Chondrocyte (in vitro differentiated cells): ENCODE results near the gene HBEGF. TPM values are rescaled to one million over a fixed set of nuclear protein-coding genes. Genes with fewer than 3 reads are reported as not detected.

Source experiments
- DNase-seq: peaks from one replicate; pipeline ENCODE4 v3.0.0; 2021; ENCODE audit warnings: mixed read lengths, low spot score
- H3K27ac Mint-ChIP-seq: one replicate; pipeline ENCODE4 v1.8.0; 2021; ENCODE audit warnings: mild to moderate bottlenecking, moderate library complexity, mixed read lengths; ENCODE audit not compliant: unreplicated experiment
- H3K27me3 Mint-ChIP-seq: 2 replicates; pipeline ENCODE4 v1.8.0; 2021; ENCODE audit warnings: low read depth, mixed read lengths
- H3K36me3 Mint-ChIP-seq: 2 replicates; pipeline ENCODE4 v1.8.0; 2021; ENCODE audit warnings: low read depth, mixed read lengths
- H3K4me1 Mint-ChIP-seq: 2 replicates; pipeline ENCODE4 v1.8.0; 2021; ENCODE audit warnings: low read depth, mild to moderate bottlenecking, mixed read lengths
- H3K4me3 Mint-ChIP-seq: one replicate; pipeline ENCODE4 v1.8.0; 2021; ENCODE audit warnings: mild to moderate bottlenecking, moderate library complexity, mixed read lengths; ENCODE audit not compliant: unreplicated experiment
- H3K9me3 Mint-ChIP-seq: 2 replicates; pipeline ENCODE4 v1.8.0; 2021; ENCODE audit warnings: low read depth, mixed read lengths
- CTCF ChIP-seq: fragments of 200-600 bp; sonication (generic); IDR thresholded peaks from 2 replicates; pipeline ENCODE4 v1.5.0; 2021; ENCODE audit warnings: antibody characterized with exemption, mild to moderate bottlenecking, moderate library complexity
- total RNA-seq: library from RNA; stranded (reverse); gene quantifications from 3 replicates; pipeline ENCODE4 v1.2.1, GENCODE V29; 2021

HBEGF gene
- total RNA-seq, 1 donor from 2014 or later: 8.0 TPM

DNA sequence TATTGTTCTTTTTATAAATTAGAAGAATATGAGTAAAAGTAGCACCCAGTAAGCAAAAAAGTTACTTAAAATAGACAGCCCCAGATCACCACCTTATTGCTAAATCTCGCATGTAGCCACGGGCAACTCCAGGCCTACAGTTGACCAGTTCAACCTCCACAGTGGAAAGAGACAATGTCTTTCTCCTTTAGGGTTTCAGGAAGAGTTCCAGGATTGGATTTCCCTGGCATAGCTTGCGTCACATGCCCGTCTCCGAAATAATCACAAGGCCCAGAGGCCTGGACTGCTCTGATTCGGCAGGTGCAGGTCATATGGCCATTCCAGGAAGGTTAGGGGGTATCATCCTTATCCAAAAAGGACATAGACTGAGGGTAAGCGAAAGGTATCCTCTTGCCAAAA, 33.6 kb downstream of the HBEGF start:
- no peak for DNase-seq
- Mint-ChIP-seq H3K4me1 (peaks cover 32% of the 10 kb centered on the region), H3K27ac (no peak overlapping the region), H3K27me3 (no peaks in the 10 kb centered on the region), H3K4me3 (no peak overlapping the region), H3K9me3 (no peaks in the 10 kb centered on the region), H3K36me3 (no peaks in the 10 kb centered on the region)
- TF ChIP-seq CTCF: no peak

DNA sequence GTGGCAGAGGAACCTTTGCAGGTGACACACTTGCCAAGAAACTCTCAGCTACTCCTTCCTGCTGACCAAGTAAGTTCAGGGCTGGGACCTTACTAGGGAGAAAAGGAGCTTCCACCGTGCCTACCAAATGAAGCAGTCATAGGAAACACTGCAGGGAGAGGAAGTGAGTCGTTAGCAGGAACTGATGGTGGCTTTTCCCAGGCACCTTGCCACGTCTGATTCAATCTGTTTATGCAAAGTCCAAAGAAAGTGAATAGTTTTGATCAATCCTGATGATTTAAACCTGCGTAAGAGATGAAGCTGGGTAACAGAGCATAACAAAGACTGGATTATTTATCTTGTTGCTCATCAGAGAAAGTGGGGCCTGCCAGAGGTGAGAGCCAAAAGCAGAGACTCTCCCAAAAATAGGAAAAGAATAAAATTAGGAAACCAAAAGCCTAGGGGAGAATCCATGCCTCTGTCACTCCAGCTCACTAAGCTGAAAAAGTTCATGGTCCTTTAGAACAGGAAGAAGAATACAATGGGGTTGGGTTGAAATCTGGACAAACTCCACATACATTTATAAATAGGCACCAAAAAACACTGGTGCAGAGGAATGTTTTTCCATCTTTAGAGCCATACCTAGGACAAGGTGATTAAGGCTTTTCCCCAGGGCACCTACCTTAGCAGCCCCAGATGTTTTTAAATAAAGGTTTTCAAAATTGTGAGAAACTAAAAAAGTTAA, 34.2 kb downstream of the HBEGF start:
- Mint-ChIP-seq H3K4me3 (no peak overlapping the region), H3K27ac (peak overlapping the region; percentile 71), H3K27me3 (no peaks in the 10 kb centered on the region), H3K36me3 (no peaks in the 10 kb centered on the region), H3K9me3 (no peaks in the 10 kb centered on the region), H3K4me1 (peaks cover 31% of the 10 kb centered on the region)
- TF ChIP-seq CTCF: no peak
- DNase-seq: no peak

- Mint-ChIP-seq H3K4me3 (no peak overlapping the region), H3K9me3 (no peaks in the 10 kb centered on the region), H3K36me3 (no peaks in the 10 kb centered on the region), H3K4me1 (peaks cover 31% of the 10 kb centered on the region), H3K27ac (peak overlapping the region; percentile 76), H3K27me3 (no peaks in the 10 kb centered on the region)
- no peak for DNase-seq
- TF ChIP-seq CTCF: no peak
Measured at GRCh38 chr5:140311011-140311467, 35.4 kb downstream of the HBEGF start.

- Mint-ChIP-seq H3K4me1 (peaks cover 31% of the 10 kb centered on the region), H3K4me3 (no peak overlapping the region), H3K27ac (peak overlapping the region; percentile 76), H3K36me3 (no peaks in the 10 kb centered on the region), H3K27me3 (no peaks in the 10 kb centered on the region), H3K9me3 (no peaks in the 10 kb centered on the region)
- TF ChIP-seq CTCF: no peak
- DNase-seq: no peak
Measured at GRCh38 chr5:140310434-140310833, 36.0 kb downstream of the HBEGF start.

- TF ChIP-seq CTCF: no peak
- H3K27ac Mint-ChIP-seq: peak overlapping the region; percentile 76
- H3K36me3 Mint-ChIP-seq: no peaks in the 10 kb centered on the region
- no peak for DNase-seq
- H3K4me3 Mint-ChIP-seq: no peak overlapping the region
- no peaks in the 10 kb centered on the region for H3K27me3 Mint-ChIP-seq
- peaks cover 31% of the 10 kb centered on the region for H3K4me1 Mint-ChIP-seq
- H3K9me3 Mint-ChIP-seq: no peaks in the 10 kb centered on the region
Measured at GRCh38 chr5:140309706-140310249, 36.6 kb downstream of the HBEGF start.
